Stimulated activated CD4-positive, alpha-beta T cell treated with anti-CD3 and anti-CD28 coated beads, TNF-alpha, amount 100 ng/mL, for 48 hours (primary cell): ENCODE data around the gene IL13RA1.
"Not testable (repeated sequence)": the region's sequence is repeated elsewhere in the genome, so short reads cannot be mapped to it uniquely, and the experiment has no call there.

Experiments used
- DNase-seq, 3 donors: peaks; one replicate each; pipeline ENCODE4 v3.0.0-alpha.2; 2020; ENCODE audit warnings: low read depth in 3 of 3

Gene IL13RA1

GRCh38 chrX:118729042-118729652, 1.7 kb downstream of the IL13RA1 start:
- no peak for DNase-seq

DNA sequence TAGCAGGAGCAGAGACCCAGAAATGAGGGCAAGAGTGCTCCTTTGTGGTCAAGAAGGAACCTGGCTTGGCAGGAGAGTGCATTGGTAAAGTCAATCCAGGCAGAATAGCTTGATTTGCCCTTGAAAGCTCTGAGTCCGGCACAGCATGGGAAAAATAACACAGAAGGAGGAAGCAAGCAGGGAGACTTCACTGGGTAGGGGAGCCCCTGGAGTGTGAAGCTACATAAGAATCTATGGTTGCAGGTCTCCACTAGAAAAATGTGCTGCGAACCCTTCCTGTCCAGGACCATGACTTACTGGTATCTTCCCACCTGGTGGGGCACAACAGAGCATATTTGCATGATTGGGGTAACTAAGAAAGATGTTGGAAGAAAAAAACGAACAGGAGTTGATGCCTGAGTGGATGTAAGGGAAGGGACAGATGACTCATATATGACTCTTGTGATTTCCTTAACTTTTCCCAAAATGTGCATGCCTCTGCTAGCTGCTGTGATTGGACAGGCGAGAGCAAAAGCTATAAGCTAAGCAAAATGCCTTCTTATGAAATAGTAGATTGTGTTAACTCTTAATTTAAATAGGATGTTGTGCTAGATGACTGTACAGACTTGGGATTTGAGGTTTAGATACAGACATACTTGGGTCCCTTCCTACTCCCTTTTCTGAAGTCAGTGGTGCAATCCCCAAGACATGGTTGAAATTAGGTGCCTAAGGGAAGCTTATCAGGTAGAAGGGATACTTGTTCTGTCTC, 3.3 kb downstream of the IL13RA1 start:
- no peak for DNase-seq

GRCh38 chrX:118732551-118732950, 5.1 kb downstream of the IL13RA1 start:
- not testable (repeated sequence) for DNase-seq

- DNase-seq = no peak
Observed at GRCh38 chrX:118734909-118735308, 7.5 kb downstream of the IL13RA1 start.

DNA sequence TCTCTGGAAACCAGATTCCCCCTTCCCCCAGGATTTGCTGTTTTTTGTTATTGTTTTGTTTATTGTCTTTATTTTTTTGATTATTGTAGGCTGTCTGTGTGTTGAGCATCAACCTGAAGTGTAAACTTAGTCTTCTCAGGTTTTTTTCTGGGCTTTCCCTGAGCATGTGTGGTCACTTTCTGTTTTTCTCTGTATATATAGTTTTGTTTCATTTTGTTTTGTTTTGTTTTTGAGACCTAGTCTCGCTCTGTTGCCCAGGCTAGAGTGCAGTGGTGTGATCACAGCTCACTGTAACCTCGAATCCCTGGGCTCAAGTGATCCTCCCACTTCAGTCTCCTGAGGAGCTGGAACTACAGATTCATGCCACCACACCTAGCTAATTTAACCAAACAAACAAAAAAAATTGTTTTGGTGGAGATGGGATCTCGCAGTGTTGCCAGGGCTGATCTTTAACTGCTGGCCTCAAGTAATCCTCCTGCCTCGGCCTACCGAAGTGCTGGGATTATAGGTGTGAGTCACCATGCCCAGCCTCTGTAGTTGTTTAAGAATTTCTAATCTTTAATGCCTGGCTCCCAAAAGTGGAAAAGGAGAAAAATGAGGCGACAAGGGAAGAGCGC, 9.1 kb downstream of the IL13RA1 start:
- no peak for DNase-seq

- DNase-seq = no peak
Observed at GRCh38 chrX:118739577-118739976, 12.2 kb downstream of the IL13RA1 start.

- no peak for DNase-seq
Observed at GRCh38 chrX:118740276-118740889, 13.0 kb downstream of the IL13RA1 start.

- DNase-seq = no peak
Observed at GRCh38 chrX:118742176-118742575, 14.8 kb downstream of the IL13RA1 start.

DNA sequence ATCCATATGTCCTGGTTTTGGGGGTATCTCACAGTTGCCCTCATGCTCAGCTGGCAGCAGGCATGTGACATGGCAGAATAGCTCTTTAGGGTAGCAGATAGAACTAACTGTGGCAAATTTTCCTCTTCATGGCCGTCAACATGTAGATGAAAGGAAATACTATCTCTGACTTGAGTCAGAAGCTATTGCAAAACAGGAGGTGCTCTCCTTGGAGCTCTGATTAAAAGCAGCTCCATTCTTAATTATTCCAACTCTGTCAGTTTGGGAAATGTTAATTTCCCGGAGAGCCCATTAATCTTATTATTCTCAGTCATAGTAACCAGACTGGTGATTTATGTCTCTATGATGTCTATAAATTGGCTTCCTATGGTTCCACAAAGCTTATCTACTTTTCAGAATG, 18.2 kb downstream of the IL13RA1 start:
- no peak for DNase-seq

- no peak for DNase-seq
Observed at GRCh38 chrX:118751950-118752783, 24.8 kb downstream of the IL13RA1 start.

DNA sequence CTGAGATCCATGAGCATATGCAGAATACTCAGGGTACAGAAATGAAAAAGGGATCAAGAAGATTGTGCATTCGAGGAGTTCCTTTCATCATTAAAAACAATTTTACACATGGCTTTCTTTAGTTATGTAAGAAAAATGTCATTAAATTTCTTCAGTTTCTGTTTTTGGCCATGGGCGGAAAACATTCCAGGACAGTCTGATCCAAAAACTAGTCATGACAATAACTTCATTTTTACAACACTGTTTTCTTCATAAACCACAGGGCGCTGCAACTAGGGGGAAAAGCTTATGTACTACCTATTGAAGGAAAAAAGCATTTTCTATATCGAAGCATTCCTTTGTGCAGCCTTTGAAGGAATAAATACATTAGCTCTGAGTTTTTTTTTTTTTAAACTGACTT, 28.2 kb downstream of the IL13RA1 start:
- no peak for DNase-seq

GRCh38 chrX:118756101-118756500, 28.7 kb downstream of the IL13RA1 start:
- DNase-seq = no peak

- no peak for DNase-seq
Observed at GRCh38 chrX:118758511-118758910, 31.1 kb downstream of the IL13RA1 start.

- no peak for DNase-seq
Observed at GRCh38 chrX:118760025-118760424, 32.6 kb downstream of the IL13RA1 start.

- no peak for DNase-seq
Observed at GRCh38 chrX:118761939-118762707, 34.7 kb downstream of the IL13RA1 start.

DNA sequence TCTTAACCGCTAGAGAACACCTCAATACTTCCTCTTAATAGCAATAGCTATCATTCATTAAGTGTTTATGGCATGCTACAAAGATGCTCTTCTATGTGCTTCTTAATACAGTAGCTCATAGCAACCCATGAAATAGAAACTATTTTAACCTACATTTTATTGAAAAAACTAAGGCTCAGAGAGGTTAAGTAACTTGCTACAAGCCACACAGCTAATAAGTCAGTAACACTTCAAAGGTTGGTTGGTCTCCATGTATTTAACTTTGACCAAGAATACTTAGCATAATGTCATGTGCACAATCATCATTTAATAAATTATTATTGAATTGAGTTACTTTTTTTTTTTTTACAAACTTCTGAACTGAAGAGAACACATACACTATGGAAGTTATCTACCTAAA, 36.1 kb downstream of the IL13RA1 start:
- no peak for DNase-seq

DNA sequence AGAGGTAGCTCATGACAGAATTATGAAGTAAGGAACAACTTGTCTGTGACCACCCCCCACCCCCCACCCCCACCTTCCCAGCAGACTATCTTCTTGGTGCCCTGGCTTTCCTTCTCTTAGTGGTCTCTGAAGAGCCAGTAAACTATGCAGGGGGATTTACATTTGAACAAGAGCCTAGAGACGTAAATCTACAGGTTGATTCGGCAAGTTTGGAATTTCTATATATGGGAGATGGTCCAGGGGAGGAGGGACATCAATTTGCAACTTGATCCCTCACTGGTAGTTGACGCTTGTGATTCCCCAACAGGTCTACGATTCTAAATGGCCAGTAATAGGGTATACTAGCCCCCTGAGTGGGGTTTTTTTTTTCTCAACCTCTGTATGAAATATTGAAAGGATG, 36.7 kb downstream of the IL13RA1 start:
- no peak for DNase-seq

GRCh38 chrX:118770133-118770760, 42.8 kb downstream of the IL13RA1 start:
- DNase-seq = no peak

GRCh38 chrX:118772051-118772450, 44.6 kb downstream of the IL13RA1 start:
- DNase-seq = no peak

DNA sequence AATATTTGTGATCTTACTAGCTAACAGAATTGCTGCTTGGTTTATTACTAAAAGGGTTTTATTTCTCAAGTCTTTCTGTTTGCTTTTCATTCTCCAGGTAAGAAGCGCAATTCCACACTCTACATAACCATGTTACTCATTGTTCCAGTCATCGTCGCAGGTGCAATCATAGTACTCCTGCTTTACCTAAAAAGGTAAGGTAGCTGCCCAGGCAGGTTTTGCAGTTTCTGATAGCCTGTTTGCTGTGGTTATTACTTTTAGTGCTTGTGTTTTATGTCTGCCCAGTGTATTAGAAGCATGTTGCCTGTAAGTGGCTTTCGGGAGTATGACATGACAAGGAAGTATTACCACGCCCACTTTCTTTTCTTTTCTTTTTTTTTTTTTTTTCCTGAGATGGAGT, 46.4 kb downstream of the IL13RA1 start:
- no peak for DNase-seq

GRCh38 chrX:118779581-118779980, 52.2 kb downstream of the IL13RA1 start:
- DNase-seq = no peak
